ENCODE measurements around the gene ANGPTL4. TPM values are rescaled to one million over a fixed set of nuclear protein-coding genes. Genes with fewer than 3 reads are reported as not detected.
A peak's percentile ranks its signal among the peaks of the same experiment; 100 is the strongest.

The ANGPTL4 gene
- total and polyA plus RNA-seq, 2 of the 13 experiments (the other 11 are each of a cell fraction or from before 2014, with no cell fraction given): 0.80 to 21.7 TPM

- peak; percentile 25 for TF ChIP-seq TBL1XR1 (IDR thresholded peaks at IDR 0.05; ENCODE audit: borderline replicate concordance, low read length, partially characterized antibody)
- TF ChIP-seq HHEX (CRISPR knock-in tag; IDR thresholded peaks at IDR 0.05): no peak
- no peak for TF ChIP-seq RCOR2 (CRISPR knock-in tag; IDR thresholded peaks at IDR 0.05)
- 0 out of 2 replicates have a peak, but pooled peaks have one; percentile 27 for TF ChIP-seq ZNF558 (CRISPR knock-in tag; IDR thresholded peaks at IDR 0.05; ENCODE audit: borderline replicate concordance)
- TF ChIP-seq KDM2A (CRISPR knock-in tag; IDR thresholded peaks at IDR 0.05; ENCODE audit: borderline replicate concordance, low read depth): peak; percentile 85
- TF ChIP-seq MXI1 (IDR thresholded peaks at IDR 0.05; ENCODE audit: borderline replicate concordance, low read depth, low read length): peak; percentile 86; the same call in 2 of the 3 replicates
- TF ChIP-seq ZBTB7A (CRISPR knock-in tag; IDR thresholded peaks at IDR 0.05): peak; percentile 14; the same call in 1 of the 2 replicates
- TF ChIP-seq TARDBP (CRISPR knock-in tag; IDR thresholded peaks at IDR 0.05): peak; percentile 87
- peak; percentile 58 for TF ChIP-seq RAD21 (CRISPR knock-in tag; IDR thresholded peaks at IDR 0.05)
- no peak for TF ChIP-seq HOXA9 (CRISPR knock-in tag; IDR thresholded peaks at IDR 0.05; ENCODE audit: borderline replicate concordance)
- no peak; the same call in 1 of the 2 replicates for TF ChIP-seq ZBTB3 (CRISPR knock-in tag; IDR thresholded peaks at IDR 0.05; ENCODE audit: borderline replicate concordance, low read depth)
- no peak for TF ChIP-seq NONO (IDR thresholded peaks at IDR 0.05)
- TF ChIP-seq NONO (CRISPR knock-in tag; conservative IDR thresholded peaks at IDR 0.05): peak; percentile 85
- peak; percentile 56; the same call in 1 of the 2 replicates for TF ChIP-seq ZIK1 (CRISPR knock-in tag; IDR thresholded peaks at IDR 0.05; ENCODE audit: borderline replicate concordance, low read depth)
- TF ChIP-seq ZMYM3 (CRISPR knock-in tag; IDR thresholded peaks at IDR 0.05): 0 out of 2 replicates have a peak, but pooled peaks have one; percentile 1
- TF ChIP-seq ZNF431 (CRISPR knock-in tag; IDR thresholded peaks at IDR 0.05; ENCODE audit: borderline replicate concordance, low read depth): peak; percentile 73
- no peak for TF ChIP-seq HMG20B (CRISPR knock-in tag; conservative IDR thresholded peaks at IDR 0.05)
- peak; percentile 13 for TF ChIP-seq ZNF781 (CRISPR knock-in tag; IDR thresholded peaks at IDR 0.05; ENCODE audit: borderline replicate concordance, not compliant biosample characterization)
- no peak for TF ChIP-seq ISX (CRISPR knock-in tag; conservative IDR thresholded peaks at IDR 0.05)
- no peak for TF ChIP-seq ARNT (IDR thresholded peaks at IDR 0.05)
- TF ChIP-seq DBP (CRISPR knock-in tag; IDR thresholded peaks at IDR 0.05; ENCODE audit: not compliant biosample characterization): no peak
- TF ChIP-seq ZNF3 (CRISPR knock-in tag; IDR thresholded peaks at IDR 0.05): no peak
- TF ChIP-seq MAFK (conservative IDR thresholded peaks at IDR 0.05 in 1 of 2, IDR thresholded peaks at IDR 0.05 in 1 of 2; ENCODE audit: low read length in 2 of 2): 0 out of 4 replicates have a peak, but pooled peaks of 1 of the 2 experiments have one; percentile 2
- TF ChIP-seq, protein P1, sequence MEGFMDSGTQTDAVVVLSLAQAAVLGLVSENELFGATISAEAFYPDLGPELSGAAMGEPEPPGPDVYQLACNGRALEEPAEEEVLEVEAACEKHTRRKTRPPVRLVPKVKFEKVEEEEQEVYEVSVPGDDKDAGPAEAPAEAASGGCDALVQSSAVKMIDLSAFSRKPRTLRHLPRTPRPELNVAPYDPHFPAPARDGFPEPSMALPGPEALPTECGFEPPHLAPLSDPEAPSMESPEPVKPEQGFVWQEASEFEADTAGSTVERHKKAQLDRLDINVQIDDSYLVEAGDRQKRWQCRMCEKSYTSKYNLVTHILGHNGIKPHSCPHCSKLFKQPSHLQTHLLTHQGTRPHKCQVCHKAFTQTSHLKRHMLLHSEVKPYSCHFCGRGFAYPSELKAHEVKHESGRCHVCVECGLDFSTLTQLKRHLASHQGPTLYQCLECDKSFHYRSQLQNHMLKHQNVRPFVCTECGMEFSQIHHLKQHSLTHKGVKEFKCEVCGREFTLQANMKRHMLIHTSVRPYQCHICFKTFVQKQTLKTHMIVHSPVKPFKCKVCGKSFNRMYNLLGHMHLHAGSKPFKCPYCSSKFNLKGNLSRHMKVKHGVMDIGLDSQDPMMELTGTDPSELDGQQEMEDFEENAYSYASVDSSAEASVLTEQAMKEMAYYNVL (CRISPR knock-in tag; IDR thresholded peaks at IDR 0.05; ENCODE audit: borderline replicate concordance): 0 out of 2 replicates have a peak, but pooled peaks have one; percentile 63
- no peak for TF ChIP-seq SRSF4 (IDR thresholded peaks at IDR 0.05; ENCODE audit: low read depth, low read length, poor library complexity, severe bottlenecking)
- TF ChIP-seq IRX3 (CRISPR knock-in tag; IDR thresholded peaks at IDR 0.05; ENCODE audit: borderline replicate concordance, low read depth): peak; percentile 72; the same call in 1 of the 2 replicates
- TF ChIP-seq MED1 (CRISPR knock-in tag; IDR thresholded peaks at IDR 0.05): peak; percentile 69
- peak; percentile 96 for TF ChIP-seq KAT8 (CRISPR knock-in tag; IDR thresholded peaks at IDR 0.05)
- no peak for TF ChIP-seq PAF1 (CRISPR knock-in tag; IDR thresholded peaks at IDR 0.05)
Observed at GRCh38 chr19:8321067-8321985, 42.6 kb upstream of the ANGPTL4 start, which contains the start of the genes NDUFA7 and RPS28 (continued).
